ENCODE results near the gene JAKMIP1.

DNA sequence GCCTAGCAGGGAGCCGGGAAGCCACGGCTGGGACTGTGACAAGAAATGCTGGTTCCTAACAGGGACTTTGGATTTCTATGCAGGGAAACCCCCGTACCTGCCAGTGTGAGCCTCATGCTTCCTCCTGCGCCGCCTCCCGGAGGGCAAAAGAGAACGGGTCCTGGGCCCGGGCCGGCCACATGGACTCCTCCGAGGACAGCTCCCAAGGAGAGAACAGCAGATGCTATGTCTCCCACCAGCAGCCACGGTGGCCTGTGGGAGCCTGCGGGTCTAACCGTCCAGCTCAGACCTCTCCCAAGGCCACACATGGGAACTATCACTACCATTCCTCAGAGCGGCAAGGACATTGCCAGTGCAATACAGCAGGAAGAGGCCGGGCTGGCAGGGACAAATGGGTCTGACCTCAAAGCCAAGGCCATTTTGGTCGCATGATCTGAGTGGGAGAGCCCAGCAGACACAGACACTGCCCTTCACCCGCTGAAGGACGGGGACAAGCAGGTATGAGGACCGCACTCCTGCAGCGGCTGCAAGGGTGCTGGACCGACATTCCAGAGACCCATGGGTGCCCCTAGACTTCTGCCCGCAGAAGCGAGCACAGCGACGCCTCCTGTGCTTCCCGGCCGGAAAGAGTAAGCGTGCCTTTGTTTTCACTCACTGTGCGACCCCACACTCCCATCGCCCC lies 177.6 kb downstream of the JAKMIP1 start:
- TF ChIP-seq, protein P1, sequence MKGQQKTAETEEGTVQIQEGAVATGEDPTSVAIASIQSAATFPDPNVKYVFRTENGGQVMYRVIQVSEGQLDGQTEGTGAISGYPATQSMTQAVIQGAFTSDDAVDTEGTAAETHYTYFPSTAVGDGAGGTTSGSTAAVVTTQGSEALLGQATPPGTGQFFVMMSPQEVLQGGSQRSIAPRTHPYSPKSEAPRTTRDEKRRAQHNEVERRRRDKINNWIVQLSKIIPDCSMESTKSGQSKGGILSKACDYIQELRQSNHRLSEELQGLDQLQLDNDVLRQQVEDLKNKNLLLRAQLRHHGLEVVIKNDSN (IDR thresholded peaks at IDR 0.05) = no peak
- TF ChIP-seq FOXM1 (IDR thresholded peaks at IDR 0.05; ENCODE audit: borderline replicate concordance, low read depth) = no peak
- no peak for TF ChIP-seq EP300 (IDR thresholded peaks at IDR 0.05; ENCODE audit: borderline replicate concordance)
- TF ChIP-seq, protein P2, sequence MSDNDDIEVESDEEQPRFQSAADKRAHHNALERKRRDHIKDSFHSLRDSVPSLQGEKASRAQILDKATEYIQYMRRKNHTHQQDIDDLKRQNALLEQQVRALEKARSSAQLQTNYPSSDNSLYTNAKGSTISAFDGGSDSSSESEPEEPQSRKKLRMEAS (IDR thresholded peaks at IDR 0.05) = no peak
- TF ChIP-seq, protein P3, sequence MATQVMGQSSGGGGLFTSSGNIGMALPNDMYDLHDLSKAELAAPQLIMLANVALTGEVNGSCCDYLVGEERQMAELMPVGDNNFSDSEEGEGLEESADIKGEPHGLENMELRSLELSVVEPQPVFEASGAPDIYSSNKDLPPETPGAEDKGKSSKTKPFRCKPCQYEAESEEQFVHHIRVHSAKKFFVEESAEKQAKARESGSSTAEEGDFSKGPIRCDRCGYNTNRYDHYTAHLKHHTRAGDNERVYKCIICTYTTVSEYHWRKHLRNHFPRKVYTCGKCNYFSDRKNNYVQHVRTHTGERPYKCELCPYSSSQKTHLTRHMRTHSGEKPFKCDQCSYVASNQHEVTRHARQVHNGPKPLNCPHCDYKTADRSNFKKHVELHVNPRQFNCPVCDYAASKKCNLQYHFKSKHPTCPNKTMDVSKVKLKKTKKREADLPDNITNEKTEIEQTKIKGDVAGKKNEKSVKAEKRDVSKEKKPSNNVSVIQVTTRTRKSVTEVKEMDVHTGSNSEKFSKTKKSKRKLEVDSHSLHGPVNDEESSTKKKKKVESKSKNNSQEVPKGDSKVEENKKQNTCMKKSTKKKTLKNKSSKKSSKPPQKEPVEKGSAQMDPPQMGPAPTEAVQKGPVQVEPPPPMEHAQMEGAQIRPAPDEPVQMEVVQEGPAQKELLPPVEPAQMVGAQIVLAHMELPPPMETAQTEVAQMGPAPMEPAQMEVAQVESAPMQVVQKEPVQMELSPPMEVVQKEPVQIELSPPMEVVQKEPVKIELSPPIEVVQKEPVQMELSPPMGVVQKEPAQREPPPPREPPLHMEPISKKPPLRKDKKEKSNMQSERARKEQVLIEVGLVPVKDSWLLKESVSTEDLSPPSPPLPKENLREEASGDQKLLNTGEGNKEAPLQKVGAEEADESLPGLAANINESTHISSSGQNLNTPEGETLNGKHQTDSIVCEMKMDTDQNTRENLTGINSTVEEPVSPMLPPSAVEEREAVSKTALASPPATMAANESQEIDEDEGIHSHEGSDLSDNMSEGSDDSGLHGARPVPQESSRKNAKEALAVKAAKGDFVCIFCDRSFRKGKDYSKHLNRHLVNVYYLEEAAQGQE (IDR thresholded peaks at IDR 0.05; ENCODE audit: low read depth) = no peak
- no peak for TF ChIP-seq ZBTB7A (IDR thresholded peaks at IDR 0.05; ENCODE audit: low read depth)
- TF ChIP-seq YY1 (IDR thresholded peaks at IDR 0.05; ENCODE audit: low read depth) = no peak
- no peak for TF ChIP-seq TCF12 (IDR thresholded peaks at IDR 0.05; ENCODE audit: low read depth)
- no peak for TF ChIP-seq TEAD4 (IDR thresholded peaks at IDR 0.05)
- no peak for TF ChIP-seq TAF1 (IDR thresholded peaks at IDR 0.05; ENCODE audit: low read depth)
